IMR-90 (cell line): ENCODE data around the gene MRTFB. TPM values are rescaled to one million over a fixed set of nuclear protein-coding genes. Genes with fewer than 3 reads are reported as not detected.

Source experiments
- ATAC-seq: fragments of 200-7000 bp; cut with Tn5 transposase; 2 replicates; pipeline ENCODE4 v1.9.1; 2020; ENCODE audit warnings: low read depth, mild to moderate bottlenecking, moderate library complexity
- BruUV-seq: library from RNA; stranded (reverse); fragments of 400-500 nt; replicated peaks from 2 replicates; lab custom pipeline; 2021; lab: Mats Ljungman, UMichigan
- CTCF ChIA-PET: fragments of 300-600 bp; formaldehyde crosslinking; extraction: SDS; loops from one replicate; lab custom pipeline; 2021; ENCODE audit warnings: antibody characterized with exemption; lab: Yijun Ruan, JAX
- POLR2A ChIA-PET: fragments of 300-600 bp; sonication (Branson Sonifier 250); formaldehyde crosslinking; loops from one replicate; lab custom pipeline; 2022; ENCODE audit warnings: antibody characterized with exemption; ENCODE audit not compliant: unreplicated experiment; lab: Charles Lee
- DNase-seq: peaks from one replicate; pipeline ENCODE4 v3.0.0; 2013
- H2AFZ ChIP-seq: replicated peaks from 2 replicates; pipeline ENCODE3; 2013; ENCODE audit warnings: low read length, mild to moderate bottlenecking; ENCODE audit not compliant: poor library complexity
- H2AK5ac ChIP-seq: 2 replicates; pipeline ENCODE4 v1.6.1; 2013; ENCODE audit warnings: low read depth, low read length, inconsistent platforms
- H2AK9ac ChIP-seq: replicated peaks from 2 replicates; pipeline ENCODE3; 2013; ENCODE audit warnings: mild to moderate bottlenecking, low read depth, low read length, moderate library complexity; ENCODE audit not compliant: poor library complexity
- H2BK120ac ChIP-seq: 2 replicates; pipeline ENCODE4 v1.6.1; 2013; ENCODE audit warnings: low read depth, low read length, inconsistent platforms
- H2BK15ac ChIP-seq: 3 replicates; pipeline ENCODE4 v1.6.1; 2013; ENCODE audit warnings: low read depth, low read length, inconsistent platforms
- H2BK20ac ChIP-seq: 2 replicates; pipeline ENCODE4 v1.6.1; 2013; ENCODE audit warnings: low read depth, mild to moderate bottlenecking, inconsistent platforms, low read length, moderate library complexity
- H2BK5ac ChIP-seq: 2 replicates; pipeline ENCODE4 v1.6.1; 2013; ENCODE audit warnings: mild to moderate bottlenecking, low read depth, low read length, inconsistent platforms; ENCODE audit not compliant: poor library complexity, severe bottlenecking
- H3K14ac ChIP-seq: replicated peaks from 2 replicates; pipeline ENCODE4 v1.6.1; 2013; ENCODE audit warnings: low read depth, low read length, inconsistent platforms
- H3K18ac ChIP-seq: 2 replicates; pipeline ENCODE4 v1.6.1; 2013; ENCODE audit warnings: low read depth, low read length, control low read depth
- H3K23ac ChIP-seq: 2 replicates; pipeline ENCODE4 v1.6.1; 2013; ENCODE audit warnings: low read depth, low read length, inconsistent platforms
- H3K27ac ChIP-seq: 2 replicates; pipeline ENCODE4 v1.5.1; 2013; ENCODE audit warnings: mild to moderate bottlenecking, control low read depth, low read length; ENCODE audit not compliant: insufficient read depth
- H3K27me3 ChIP-seq: 2 replicates; pipeline ENCODE4 v1.6.1; 2013; ENCODE audit warnings: low read length; ENCODE audit not compliant: control insufficient read depth, insufficient read depth
- H3K36me3 ChIP-seq: 2 replicates; pipeline ENCODE4 v1.6.1; 2013; ENCODE audit warnings: low read length, mixed read lengths; ENCODE audit not compliant: control insufficient read depth, insufficient read depth
- H3K4ac ChIP-seq: 2 replicates; pipeline ENCODE4 v1.6.1; 2013; ENCODE audit warnings: low read depth, low read length, inconsistent platforms
- H3K4me1 ChIP-seq: 2 replicates; pipeline ENCODE4 v1.6.1; 2013; ENCODE audit warnings: low read length, mixed read lengths; ENCODE audit not compliant: control insufficient read depth, insufficient read depth
- H3K4me2 ChIP-seq: 2 replicates; pipeline ENCODE4 v1.6.1; 2013; ENCODE audit warnings: low read depth, mild to moderate bottlenecking, control low read depth, low read length, moderate library complexity
- H3K4me3 ChIP-seq: 2 replicates; pipeline ENCODE4 v1.5.1; 2013; ENCODE audit warnings: low read depth, mild to moderate bottlenecking, control low read depth, low read length, moderate library complexity; ENCODE audit not compliant: insufficient read depth
- H3K56ac ChIP-seq: 2 replicates; pipeline ENCODE4 v1.6.1; 2013; ENCODE audit warnings: low read length, inconsistent platforms; ENCODE audit not compliant: insufficient read depth; ENCODE audit errors: extremely low read depth
- H3K79me1 ChIP-seq, 2 experiments: 2 replicates each; pipeline ENCODE4 v1.6.1; 2013; ENCODE audit warnings: low read length in 2 of 2, inconsistent platforms in 1 of 2, low read depth in 1 of 2
- H3K9ac ChIP-seq: 2 replicates; pipeline ENCODE4 v1.6.1; 2013; ENCODE audit warnings: low read depth, low read length, control low read depth
- H3K9me1 ChIP-seq: 2 replicates; pipeline ENCODE4 v1.6.1; 2013; ENCODE audit warnings: low read length, inconsistent platforms; ENCODE audit not compliant: insufficient read depth
- H3K9me3 ChIP-seq: 2 replicates; pipeline ENCODE4 v1.6.1; 2013; ENCODE audit warnings: low read length; ENCODE audit not compliant: control insufficient read depth, insufficient read depth
- H4K20me1 ChIP-seq: 2 replicates; pipeline ENCODE4 v1.6.1; 2013; ENCODE audit warnings: low read length, inconsistent platforms; ENCODE audit not compliant: insufficient read depth
- H4K5ac ChIP-seq: 2 replicates; pipeline ENCODE4 v1.6.1; 2013; ENCODE audit warnings: mild to moderate bottlenecking, low read depth, low read length, control low read depth
- H4K8ac ChIP-seq, 2 experiments: 2 replicates each; pipeline ENCODE4 v1.6.1; 2013; ENCODE audit warnings: low read depth in 2 of 2, low read length in 2 of 2, control low read depth in 1 of 2, inconsistent platforms in 1 of 2
- H4K91ac ChIP-seq: 2 replicates; pipeline ENCODE4 v1.6.1; 2013; ENCODE audit warnings: low read depth, low read length, inconsistent platforms; ENCODE audit not compliant: insufficient read depth
- BHLHE40 ChIP-seq: fragments of 150-350 bp; IDR thresholded peaks from 2 replicates; pipeline ENCODE4 v1.6.1; 2016; ENCODE audit warnings: mild to moderate bottlenecking, low read depth, low read length
- CEBPB ChIP-seq: IDR thresholded peaks from 2 replicates; pipeline ENCODE4 v1.6.1; 2012; ENCODE audit warnings: low read depth, low read length, improper control_type of control experiment
- CHD1 ChIP-seq: IDR thresholded peaks from 2 replicates; pipeline ENCODE4 v1.6.1; 2012; ENCODE audit warnings: low read depth, low read length, improper control_type of control experiment
- CTCF ChIP-seq: conservative IDR thresholded peaks from 2 replicates; pipeline ENCODE4 v1.5.1; 2012; ENCODE audit warnings: mild to moderate bottlenecking, low read depth, low read length, improper control_type of control experiment
- ELK1 ChIP-seq: fragments of 150-350 bp; IDR thresholded peaks from 2 replicates; pipeline ENCODE4 v1.6.1; 2016; ENCODE audit warnings: low read depth, mild to moderate bottlenecking, low read length, moderate library complexity, borderline replicate concordance
- FOS ChIP-seq: fragments of 150-350 bp; IDR thresholded peaks from 2 replicates; pipeline ENCODE4 v1.6.1; 2016; ENCODE audit warnings: low read depth, low read length
- MAFK ChIP-seq: IDR thresholded peaks from 2 replicates; pipeline ENCODE4 v1.6.1; 2012; ENCODE audit warnings: low read depth, low read length, improper control_type of control experiment
- MAZ ChIP-seq: IDR thresholded peaks from 2 replicates; pipeline ENCODE4 v1.6.1; 2012; ENCODE audit warnings: low read depth, mild to moderate bottlenecking, low read length, improper control_type of control experiment, moderate library complexity, borderline replicate concordance
- MXI1 ChIP-seq: IDR thresholded peaks from 2 replicates; pipeline ENCODE4 v1.6.1; 2012; ENCODE audit warnings: low read depth, mild to moderate bottlenecking, low read length, moderate library complexity, borderline replicate concordance
- NFE2L2 ChIP-seq: fragments of 150-350 bp; IDR thresholded peaks from 2 replicates; pipeline ENCODE4 v1.6.1; 2016; ENCODE audit warnings: low read depth, mild to moderate bottlenecking, low read length
- POLR2A ChIP-seq: IDR thresholded peaks from 2 replicates; pipeline ENCODE4 v1.6.1; 2012; ENCODE audit warnings: mild to moderate bottlenecking, low read depth, low read length
- RAD21 ChIP-seq: IDR thresholded peaks from 2 replicates; pipeline ENCODE4 v1.6.1; 2012; ENCODE audit warnings: low read length, improper control_type of control experiment
- RCOR1 ChIP-seq: IDR thresholded peaks from 2 replicates; pipeline ENCODE4 v1.6.1; 2012; ENCODE audit warnings: mild to moderate bottlenecking, low read length, improper control_type of control experiment; ENCODE audit not compliant: insufficient replicate concordance
- RFX5 ChIP-seq: IDR thresholded peaks from 2 replicates; pipeline ENCODE4 v1.8.0; 2012; ENCODE audit warnings: low read depth, mild to moderate bottlenecking, low read length, moderate library complexity
- SMC3 ChIP-seq: fragments of 150-350 bp; IDR thresholded peaks from 2 replicates; pipeline ENCODE4 v1.6.1; 2016; ENCODE audit warnings: low read depth, mild to moderate bottlenecking, antibody characterized with exemption, low read length, moderate library complexity
- USF2 ChIP-seq: fragments of 150-350 bp; IDR thresholded peaks from 2 replicates; pipeline ENCODE4 v1.6.1; 2017; ENCODE audit warnings: mild to moderate bottlenecking, antibody characterized with exemption, low read length, low read depth
- whole genome bisulfite sequencing, 2 experiments: methylation state at CpG; one replicate each; pipeline versions ENCODE4 v1.1.5 to v1.1.7; 2013; ENCODE audit warnings: missing lambda C conversion rate in 2 of 2; ENCODE audit not compliant: insufficient read length in 1 of 2; ENCODE audit errors: extremely low coverage in 2 of 2; 5-methylcytosine and 5-hydroxymethylcytosine counted together
- dilution Hi-C: fragments of 300-500 bp; cut with HindIII; formaldehyde crosslinking; loops from one replicate; pipeline ENCODE4 v1.14.3; 2018; ENCODE audit warnings: low sequenced_read_pairs; ENCODE audit not compliant: unreplicated experiment
- in situ Hi-C: fragments of 300-500 bp; cut with MboI; formaldehyde crosslinking; loops from 3 replicates; pipeline ENCODE4 v1.14.3; 2019; ENCODE audit warnings: low sequenced_read_pairs, inconsistent platforms, mixed read lengths
- intact Hi-C: fragments of 100-400 bp; cut with micrococcal nuclease; formaldehyde crosslinking; loops from 2 replicates; pipeline ENCODE4 v1.10.0; 2022
- polyA plus RNA-seq, 3 experiments: library from polyadenylated mRNA; depleted of rRNA; stranded (reverse); fragments of >200 nt; gene quantifications; 2 replicates each; pipeline ENCODE4 v1.2.3, GENCODE V29; 2012; ENCODE audit warnings: low replicate concordance in 1 of 3
- total RNA-seq: library from RNA; depleted of rRNA; stranded (reverse); fragments of >200 nt; gene quantifications from 2 replicates; pipeline ENCODE4 v1.2.3, GENCODE V29; 2012

The MRTFB gene
- total and polyA plus RNA-seq, 2 of the 4 experiments (the other 2 are of a cell fraction) = 4.4 to 5.4 TPM

GRCh38 chr16:14042706-14043105, 28.4 kb upstream of the MRTFB start:
- no peak overlapping the region for H4K8ac ChIP-seq
- no peak overlapping the region for H3K27ac ChIP-seq
- H2BK120ac ChIP-seq = no peak overlapping the region
- H3K4me1 ChIP-seq = no peaks in the 10 kb centered on the region
- no peak overlapping the region for H3K23ac ChIP-seq
- DNase-seq (no peak), ATAC-seq (no peak)
- POLR2A ChIA-PET = no interaction called here
- no peak overlapping the region for H3K4me2 ChIP-seq
- no peak overlapping the region for H4K91ac ChIP-seq
- no peaks in the 10 kb centered on the region for H4K20me1 ChIP-seq
- in situ Hi-C loops (no loop called here), intact Hi-C loops (no loop called here), dilution Hi-C loops (no loop called here)
- no peak overlapping the region for H3K14ac ChIP-seq
- H2AK9ac ChIP-seq = no peak overlapping the region
- no TSS peak for BruUV-seq
- no CpG with 5 or more reads among the region's 10 CpGs for WGBS, 2 experiments
- H2BK20ac ChIP-seq = no peak overlapping the region
- no peak overlapping the region for H2BK5ac ChIP-seq
- no peaks in the 10 kb centered on the region for H3K9me1 ChIP-seq
- H4K5ac ChIP-seq = no peak overlapping the region
- H2AFZ ChIP-seq = no peak overlapping the region
- no peak overlapping the region for H3K4me3 ChIP-seq
- no peak overlapping the region for H2BK15ac ChIP-seq
- peaks cover 10% of the 10 kb centered on the region for H3K27me3 ChIP-seq
- TF ChIP-seq MAZ (no peak), NFE2L2 (no peak), RAD21 (no peak), MAFK (no peak), RCOR1 (no peak), CEBPB (no peak), ELK1 (no peak), MXI1 (no peak), CTCF (no peak), BHLHE40 (no peak), FOS (no peak), SMC3 (no peak), POLR2A (no peak), USF2 (no peak), CHD1 (no peak), RFX5 (no peak)
- no peaks in the 10 kb centered on the region for H3K9me3 ChIP-seq
- no peaks in the 10 kb centered on the region for H3K79me1 ChIP-seq
- H3K9ac ChIP-seq = no peak overlapping the region
- H2AK5ac ChIP-seq = no peak overlapping the region
- no peaks in the 10 kb centered on the region for H3K36me3 ChIP-seq
- CTCF ChIA-PET = no interaction called here
- no peak overlapping the region for H3K18ac ChIP-seq
- H3K4ac ChIP-seq = no peak overlapping the region
- H3K56ac ChIP-seq = no peak overlapping the region
